NOMO-1 treated with DMSO at 0.1 percent for 48 hours (cell line): ENCODE measurements around the gene CRYGN.

Experiments
- DNase-seq: peaks from one replicate; lab custom pipeline; 2025; ENCODE audit not compliant: unreplicated experiment; lab: John Stamatoyannopoulos, UW

CRYGN gene

DNA sequence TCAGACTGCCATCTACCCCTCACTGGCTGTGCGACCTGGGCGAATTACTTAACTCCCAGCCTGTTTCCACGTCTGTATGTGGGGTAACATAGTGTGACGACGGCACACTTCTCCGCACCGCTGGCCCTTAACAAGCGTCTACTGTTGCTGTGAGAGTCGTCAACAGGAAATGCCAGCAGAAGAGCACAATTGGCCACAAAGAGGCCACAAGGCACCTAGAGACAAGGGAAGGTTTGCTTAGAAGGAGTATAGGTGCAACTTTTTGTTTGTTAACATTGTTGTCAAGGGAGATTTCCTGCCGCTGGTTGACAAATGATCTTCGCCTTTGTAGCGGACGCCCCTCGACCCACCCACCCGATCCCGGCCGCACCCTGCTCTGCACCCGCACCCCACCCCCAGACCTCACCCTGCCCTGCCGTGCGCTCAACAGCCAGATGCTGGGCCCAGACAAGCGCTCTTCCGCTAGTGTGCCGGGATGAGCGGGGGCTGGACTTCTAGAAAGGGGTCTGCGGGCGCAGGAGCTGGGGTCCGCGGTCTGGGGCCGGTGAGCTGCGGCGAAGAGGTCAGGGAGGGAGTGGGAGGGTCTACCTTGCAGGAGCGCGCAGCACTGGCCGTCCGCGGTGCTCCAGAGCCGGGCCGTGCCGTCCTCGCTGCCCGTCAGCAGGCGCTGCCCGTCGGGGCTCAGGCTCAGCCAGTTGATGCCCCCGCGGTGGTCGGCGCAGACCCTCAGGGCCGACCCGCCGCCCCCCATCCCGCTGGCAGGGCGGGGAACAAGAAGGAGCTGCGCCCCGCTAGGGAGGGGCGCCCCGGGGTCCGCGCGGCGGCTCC lies 30.9 kb downstream of the CRYGN start:
- no peak for DNase-seq

DNA sequence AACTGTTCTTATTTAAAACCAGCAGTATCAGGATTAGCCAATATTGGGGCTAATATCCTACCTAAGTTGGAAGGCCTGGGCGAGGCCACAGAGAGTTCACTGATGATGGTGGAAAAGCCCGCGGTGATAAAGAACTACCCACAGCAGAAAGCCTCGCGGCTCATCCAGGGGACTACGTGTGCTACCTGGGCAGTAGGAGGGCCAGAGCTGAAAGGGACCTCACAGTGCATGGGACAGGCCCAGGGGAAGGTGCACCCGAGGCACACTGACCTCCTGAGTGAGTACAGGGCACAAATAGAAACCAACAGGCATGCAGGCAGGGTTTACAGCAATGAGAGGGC lies 31.5 kb downstream of the CRYGN start:
- DNase-seq, result no peak

DNA sequence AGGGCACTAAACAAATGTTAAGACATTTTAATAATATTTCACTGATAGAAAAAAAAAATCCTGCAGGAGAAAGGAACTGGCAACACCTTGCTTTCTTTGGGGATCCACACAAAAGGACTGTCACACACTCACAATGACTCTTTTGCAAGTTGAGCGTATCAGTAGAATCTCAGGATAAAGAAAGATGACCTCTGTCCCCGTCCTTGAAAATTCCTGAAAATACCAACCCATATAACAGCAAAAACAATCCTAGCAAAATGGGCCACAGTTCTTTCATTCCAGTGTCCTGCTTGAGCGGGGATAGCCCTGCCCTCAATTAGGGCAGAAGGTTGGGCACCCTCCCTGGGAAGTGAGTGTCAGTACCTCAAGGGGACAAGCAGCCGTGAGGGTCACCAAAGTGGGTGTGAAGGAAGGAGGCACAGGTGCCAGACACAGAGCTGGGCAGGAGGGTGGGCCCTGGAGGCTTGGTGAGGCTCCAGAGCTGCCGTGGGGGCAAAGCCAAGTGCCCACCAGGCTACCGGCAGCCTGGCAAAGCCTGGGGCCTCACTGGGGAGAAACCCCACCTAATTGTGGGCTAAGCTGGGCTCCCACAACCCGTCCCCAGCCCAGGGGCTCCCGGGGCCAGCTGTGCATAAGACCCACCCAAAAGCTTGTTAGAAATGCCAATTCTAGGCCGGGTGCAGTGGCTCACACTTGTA lies 32.9 kb downstream of the CRYGN start:
- no peak for DNase-seq

DNA sequence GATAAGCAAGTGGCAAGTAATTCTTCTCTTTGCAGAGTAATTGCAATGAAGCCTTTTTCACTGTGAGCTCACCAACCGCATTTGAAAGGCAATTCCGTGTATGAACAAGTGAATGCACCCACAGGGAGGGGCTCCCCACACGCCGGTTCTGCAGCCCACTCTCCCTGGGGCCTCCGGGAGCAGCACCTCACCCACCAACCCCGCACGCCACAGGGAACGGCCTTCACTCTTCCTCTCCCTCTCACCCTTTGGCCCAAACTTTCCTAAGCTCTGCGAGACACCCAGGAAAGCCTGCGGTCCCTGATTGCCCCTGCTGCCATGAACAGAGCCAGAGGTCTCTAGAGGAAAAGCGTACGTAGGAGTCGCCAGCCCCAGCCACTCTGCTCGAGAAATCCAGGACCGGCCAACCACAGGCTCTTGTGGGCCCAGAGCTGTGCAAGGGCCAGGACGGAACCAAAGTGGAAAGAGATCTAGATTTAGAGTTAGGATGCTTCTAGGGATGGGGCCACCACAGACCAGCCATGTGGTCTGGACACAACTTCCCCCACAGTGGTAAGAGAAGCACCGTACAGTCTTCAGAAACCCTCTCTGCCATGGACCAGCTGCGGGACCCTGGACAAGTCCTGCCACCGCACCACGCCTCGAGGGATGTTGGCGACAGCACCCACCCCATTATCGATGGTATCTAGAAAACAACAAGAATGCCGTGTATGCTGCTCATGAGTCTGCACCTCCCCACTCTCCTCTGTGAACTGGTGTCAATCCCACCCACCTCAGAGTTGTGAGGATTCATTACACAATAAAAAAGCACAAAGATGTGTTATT lies 33.7 kb downstream of the CRYGN start:
- no peak for DNase-seq

DNA sequence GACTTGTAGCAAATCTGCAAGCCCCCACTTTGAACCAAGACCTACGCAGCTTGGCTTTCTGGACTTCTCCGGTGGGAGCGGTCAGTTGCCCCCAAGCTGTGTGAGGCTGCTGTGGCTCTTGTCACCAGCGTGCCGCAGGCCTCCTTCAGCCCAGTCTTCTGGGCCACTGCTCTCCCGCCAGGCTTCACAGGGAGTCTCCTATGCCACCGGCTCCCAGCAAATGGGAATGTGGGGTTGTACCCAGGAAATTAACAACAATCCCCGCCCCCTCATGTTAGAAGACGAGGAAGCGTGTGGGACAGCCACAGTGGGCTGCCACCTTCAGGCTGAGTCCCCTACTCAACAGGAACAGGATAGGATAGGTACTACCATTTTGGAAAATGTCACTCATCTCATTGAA lies 34.4 kb downstream of the CRYGN start:
- DNase-seq, result no peak

DNA sequence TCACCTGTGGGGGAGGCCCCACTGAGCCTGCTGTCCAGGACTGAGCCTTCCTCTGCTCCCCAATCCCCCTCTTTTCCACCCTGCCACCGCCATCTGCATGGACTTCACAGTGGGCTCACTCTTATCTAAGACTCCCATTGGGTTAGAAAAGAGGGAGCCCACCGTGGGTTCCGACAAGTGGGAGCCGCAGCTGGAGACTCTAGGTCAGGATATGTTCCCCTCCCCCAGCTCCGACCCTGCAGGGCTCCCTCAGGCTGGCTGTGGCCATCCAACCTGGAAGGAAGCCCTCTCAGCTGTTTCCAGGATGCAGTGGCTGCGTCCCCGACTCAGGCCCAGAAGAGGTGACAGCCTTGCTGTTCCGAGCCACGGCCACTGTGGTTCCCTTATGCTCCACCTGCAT lies 34.9 kb downstream of the CRYGN start:
- DNase-seq, result no peak

DNA sequence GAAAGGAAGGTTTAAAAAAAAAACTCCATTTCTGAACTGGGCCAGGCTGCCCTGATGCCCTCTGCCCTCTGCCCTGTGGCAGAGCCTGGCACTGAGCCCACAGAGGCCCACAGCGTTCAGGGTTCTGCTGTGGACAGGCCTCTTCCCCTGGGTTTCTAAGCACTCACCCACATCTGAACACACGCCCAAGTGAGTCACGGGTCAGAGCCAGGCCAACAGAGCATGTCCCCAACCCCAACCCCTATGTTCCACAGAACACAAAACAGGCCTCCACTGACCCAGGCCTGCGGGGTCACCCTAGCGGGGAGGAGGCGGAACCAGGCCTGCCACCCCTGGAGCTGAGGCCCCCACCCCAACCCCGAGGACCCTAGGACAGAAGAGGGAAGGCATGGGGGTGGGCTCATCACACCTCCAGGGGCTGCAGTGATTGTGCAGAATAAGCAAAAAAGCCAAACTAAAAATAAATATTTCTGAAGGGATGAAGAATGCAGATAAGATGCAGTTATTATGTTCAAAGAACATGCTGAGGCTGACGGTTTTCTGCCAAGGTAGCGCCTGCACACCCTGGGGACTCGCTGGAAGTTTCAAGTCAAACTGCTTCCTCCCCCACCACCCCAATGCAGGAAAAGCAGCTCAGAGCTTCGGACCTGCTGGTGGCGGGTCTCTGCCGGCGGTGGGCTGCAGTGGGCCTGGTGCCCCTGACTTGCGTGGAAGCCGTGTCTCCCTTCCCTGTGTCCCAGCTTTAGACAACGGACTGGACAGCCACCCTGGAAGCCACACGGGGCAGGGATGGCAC lies 35.5 kb downstream of the CRYGN start:
- no peak for DNase-seq

DNA sequence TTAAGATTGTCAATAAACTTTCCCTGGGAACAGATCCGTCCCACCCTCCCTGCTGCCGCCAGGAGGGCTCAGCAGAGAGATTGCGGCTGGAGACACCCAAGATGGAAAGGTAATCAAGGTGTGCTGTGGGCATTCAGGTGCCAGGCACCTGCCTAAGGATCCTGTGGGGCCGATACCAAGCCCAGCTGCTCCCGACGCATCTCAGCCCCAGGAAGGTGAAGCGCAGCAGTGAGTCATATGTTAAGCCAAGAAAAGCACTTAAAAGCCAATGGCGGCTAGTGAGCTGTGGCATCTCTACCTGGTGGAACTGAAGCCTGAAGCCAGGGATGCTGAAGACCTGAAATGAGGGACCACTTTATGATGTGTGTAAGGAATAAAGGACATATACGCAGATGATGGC lies 36.2 kb downstream of the CRYGN start:
- DNase-seq, result no peak

DNA sequence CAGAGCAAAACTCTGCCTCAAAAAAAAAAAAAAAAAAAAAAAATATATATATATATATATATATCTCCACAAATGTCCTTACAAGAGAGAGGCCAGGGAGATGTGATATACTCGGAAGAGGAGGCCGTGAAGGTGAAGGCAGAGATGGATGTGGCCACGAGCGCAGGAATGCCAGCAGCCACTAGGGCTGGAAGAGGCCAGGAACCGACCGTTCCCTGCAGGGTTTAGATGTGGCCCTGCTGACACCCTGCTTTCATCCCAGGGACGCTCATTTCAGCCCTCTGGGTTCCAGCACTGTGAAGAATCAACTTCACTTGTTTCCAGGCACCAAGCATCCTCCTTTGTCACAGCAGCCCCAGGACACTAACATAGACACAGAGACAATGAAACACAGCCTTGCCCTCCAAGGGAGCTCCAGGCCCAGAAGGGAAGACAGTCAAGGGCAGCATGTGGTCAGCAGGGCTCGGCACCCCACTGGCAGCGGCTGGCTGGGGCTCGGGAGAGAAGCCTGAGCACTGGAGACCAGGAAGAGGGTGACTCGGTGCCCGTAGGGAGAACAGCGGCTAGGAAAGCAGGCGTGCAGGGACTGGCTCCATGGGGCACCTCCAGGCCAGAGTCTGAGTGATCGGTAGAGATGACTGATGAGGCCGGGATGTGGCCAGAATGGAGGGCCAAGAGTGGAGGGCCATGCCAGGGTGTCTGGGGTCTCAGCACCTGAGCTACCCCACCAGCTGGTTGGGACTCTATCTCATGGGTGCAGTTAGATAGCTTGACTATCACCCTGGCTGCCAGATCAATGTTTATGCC lies 37.7 kb downstream of the CRYGN start:
- no peak for DNase-seq

DNA sequence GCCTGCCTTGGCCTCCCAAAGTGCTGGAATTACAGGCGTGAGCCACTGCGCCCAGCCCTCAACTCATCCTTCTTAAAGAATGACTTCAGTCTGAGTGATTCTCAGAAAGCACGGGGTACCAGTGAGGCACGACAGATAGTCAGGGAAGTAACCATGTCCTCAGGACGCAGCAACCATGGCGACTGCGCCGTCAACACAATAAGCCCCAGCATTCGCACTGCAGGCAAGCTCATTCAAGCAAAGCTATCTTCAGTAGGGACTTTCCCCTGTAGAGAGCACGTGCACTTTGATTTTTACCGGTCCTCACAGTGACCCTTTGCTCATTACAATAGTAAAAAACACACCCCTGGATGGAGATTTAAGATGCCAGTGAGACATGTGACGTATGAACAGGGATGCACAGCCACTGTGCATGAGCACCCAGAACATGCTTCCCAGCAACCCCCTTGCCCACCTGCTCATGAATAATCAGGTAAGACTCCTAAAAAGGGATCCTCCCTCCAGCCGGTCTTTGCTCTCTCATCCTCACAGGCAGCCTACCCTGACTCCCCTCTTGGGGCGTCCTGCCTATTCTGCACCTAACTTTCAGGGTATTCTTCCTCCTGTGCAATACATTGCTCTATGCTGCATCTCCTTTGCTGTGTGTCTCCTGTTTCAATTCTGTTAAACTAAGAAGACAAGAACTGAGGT lies 39.2 kb downstream of the CRYGN start:
- no peak for DNase-seq

DNA sequence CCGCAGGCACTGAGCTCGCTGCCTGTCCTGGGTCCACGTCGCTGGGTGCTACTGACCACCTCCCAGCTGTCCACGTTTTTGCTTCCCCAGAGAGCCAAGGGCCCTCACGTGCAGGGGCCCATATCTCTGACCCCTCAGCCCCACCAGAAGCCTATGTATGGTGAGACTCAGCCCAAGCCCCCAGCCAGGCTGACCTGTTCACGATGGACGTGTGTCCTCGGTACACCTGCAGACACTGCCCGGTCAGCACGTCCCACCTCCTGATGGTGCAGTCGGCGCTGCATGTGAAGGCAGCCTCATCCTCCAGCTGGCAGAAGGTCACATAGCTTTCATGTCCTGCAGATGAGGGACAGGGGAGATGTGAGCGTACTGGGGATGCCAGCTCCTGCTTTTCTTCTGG lies 40.0 kb downstream of the CRYGN start:
- no peak for DNase-seq

DNA sequence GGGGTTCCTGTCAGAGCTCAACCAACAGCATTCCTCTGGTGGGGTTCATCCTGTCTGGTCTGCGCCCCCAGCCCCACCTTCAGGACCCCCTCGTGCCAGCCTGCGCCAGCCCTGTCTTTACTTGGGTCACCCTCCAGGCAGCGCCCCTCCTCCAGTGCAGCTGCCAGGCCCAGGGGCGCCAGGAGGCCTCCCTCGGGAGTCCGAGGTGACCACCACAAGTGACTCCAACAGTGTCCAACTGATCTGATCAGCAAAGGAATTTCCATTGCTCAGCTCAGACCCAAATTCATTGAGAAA lies 40.7 kb downstream of the CRYGN start:
- no peak for DNase-seq

DNA sequence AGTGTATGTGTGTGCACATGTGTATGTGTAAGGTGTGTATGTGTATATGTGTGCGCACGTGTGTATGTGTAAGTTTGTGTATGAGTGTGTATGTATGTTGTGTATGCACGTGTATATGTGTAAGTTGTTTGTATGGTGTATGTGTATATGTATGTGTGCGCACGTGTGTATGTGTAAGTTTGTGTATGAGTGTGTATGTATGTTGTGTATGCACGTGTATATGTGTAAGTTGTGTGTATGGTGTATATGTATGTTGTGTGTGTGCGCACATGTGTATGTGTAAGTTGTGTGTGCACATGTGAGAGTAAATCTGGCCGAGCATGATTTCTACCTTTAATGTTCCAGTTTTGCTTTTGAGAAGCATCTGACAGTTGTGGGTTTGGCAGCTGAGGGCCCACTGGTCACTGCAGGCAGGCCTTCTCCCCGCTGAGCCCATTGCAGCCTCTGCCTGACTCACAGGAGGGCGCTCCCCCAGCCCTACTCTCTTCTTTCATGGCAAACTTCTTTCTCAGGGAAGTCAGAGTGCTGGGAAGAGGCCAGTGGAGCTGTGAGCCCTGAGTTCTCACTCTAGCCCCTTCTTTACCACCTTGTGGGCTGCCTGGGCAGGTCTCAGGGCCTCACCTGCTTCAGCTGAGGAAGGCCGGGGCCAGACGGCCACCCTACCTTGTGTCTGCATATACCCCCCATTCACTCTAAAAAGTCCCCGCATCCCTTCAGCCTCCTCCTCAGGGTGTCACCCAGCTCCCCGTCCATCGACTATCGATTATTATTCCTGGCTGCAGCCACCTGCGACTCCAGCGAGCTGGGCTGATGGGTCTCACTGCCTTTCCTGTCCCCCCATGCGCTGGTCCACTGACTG lies 41.3 kb downstream of the CRYGN start:
- no peak for DNase-seq

DNA sequence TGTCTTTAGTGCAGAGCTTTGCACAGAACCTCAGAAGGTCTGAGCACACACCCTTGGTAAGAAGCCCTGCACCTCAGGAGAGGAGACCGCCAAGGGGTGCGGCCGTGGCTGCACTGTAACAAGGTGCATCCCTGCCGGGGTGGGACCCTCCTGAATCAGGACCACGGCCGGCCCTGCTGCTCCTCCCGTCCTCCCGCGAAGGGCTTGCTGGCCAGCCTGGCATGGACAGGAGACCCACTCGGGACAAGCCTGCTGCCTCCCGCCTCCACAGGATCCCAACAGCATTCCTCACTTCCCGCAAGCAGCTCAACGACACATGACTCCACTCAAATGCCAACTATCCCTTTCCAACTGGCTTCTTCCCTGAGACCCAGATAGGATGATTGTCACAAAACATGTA lies 42.9 kb downstream of the CRYGN start:
- no peak for DNase-seq

DNA sequence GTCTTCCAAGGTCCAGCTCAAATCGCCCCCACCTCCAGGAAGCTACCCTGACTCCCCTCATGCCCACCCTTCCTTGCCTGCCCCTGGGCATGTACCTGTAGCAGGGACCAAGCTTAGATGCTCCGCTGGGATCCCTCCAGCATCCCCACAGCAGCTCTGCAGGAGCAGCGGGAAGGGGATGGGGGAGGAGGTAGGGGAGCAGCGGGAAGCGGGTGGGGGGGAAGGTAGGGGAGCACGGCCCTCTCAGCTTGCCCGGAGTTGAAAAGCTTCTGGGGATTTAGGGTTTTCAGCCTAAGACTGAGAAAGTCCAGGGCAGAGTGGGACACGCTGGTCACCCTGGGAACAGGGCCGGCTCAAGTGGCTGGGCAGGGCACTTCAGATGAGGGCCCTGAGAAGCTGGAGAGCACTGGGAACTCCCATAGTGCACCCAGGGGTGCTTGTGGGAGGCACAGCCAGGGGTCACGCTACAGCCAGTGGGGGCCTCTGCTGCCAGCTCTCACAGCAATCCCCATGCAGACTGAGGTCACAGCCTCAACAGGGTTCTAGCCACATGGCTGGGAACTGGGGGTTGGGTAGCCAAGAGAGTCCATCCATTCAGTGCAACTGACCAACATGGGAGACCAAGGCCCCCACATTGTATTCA lies 43.5 kb downstream of the CRYGN start:
- no peak for DNase-seq

DNA sequence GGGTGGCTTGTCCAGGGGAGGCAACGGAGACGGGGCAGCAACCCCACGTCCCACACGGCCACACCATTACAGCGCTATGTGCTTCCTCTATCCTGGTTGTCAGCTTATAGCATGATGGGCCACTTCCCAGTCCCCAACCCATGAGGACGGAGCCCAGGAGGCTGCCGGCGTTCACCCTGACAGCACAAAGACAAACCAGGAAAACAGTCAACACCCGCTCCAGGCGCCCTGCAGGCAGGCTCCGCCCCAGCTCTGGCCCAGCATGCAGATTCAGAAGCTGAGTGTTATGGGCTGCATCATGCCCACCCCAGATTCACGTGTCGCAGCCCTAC lies 44.9 kb downstream of the CRYGN start:
- DNase-seq, result no peak

DNA sequence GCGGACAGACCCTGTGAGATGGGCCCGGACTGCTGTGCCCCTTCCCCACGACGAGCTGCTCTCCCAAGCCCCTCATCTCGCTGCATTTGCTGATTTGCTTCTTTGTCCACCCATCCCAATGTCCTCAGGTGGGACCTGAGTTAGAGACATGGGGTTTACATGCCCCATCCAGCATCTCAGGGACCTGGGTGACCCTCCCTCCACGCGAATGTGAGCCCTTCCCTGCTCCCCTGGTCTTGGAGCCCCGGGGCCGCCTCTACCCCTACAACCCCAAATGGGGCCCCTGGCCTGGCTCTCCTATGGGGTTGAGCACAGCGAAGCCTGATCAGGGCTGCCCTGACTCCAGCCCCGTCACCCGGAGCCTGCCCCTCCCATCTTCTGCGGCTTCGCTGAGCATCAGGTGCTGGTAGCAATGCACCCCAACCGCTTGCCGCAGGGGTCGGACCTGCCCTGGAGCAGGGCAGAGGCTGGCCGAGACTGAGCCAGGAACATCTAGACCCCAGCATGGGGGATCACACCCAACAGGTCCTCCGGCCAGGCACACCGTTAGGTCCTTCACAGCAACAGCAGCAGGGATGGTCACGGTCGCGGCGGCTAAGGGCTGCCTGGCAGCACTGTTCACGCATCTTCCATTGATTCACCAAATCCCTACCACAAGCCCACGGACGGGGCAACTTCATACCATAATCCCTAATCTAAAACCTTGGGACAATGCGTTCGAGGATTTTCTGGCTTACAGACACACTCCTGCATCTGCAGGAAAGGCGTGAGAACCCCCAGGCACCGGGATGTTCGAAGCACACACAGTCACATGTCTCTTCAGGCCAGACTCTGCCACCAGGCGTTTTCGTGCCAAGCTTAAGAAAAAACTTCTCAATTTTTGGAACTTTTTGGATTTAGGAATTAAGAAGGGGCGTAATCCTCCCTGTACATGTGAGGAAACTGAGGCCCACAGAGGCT lies 45.6 kb downstream of the CRYGN start:
- no peak for DNase-seq
